HepG2 (cell line): ENCODE results near the gene TENM3. TPM values are rescaled to one million over a fixed set of nuclear protein-coding genes. Genes with fewer than 3 reads are reported as not detected.

Source experiments
- ATAC-seq: fragments of 200-7000 bp; cut with Tn5 transposase; 3 replicates; pipeline ENCODE4 v1.9.1; 2020; ENCODE audit warnings: mild to moderate bottlenecking, moderate library complexity
- BruUV-seq: library from RNA; stranded (reverse); fragments of 400-500 nt; replicated peaks from 2 replicates; lab custom pipeline; 2021; lab: Mats Ljungman, UMichigan
- CTCF ChIA-PET: fragments of 300-600 bp; formaldehyde crosslinking; extraction: SDS; loops from one replicate; lab custom pipeline; 2021; ENCODE audit warnings: low total read pairs, inconsistent platforms, low intra/inter-chr PET ratio; lab: Yijun Ruan, JAX
- POLR2A ChIA-PET: fragments of 350-600 bp; sonication (Branson Sonifier 250); formaldehyde crosslinking; loops from one replicate; lab custom pipeline; 2020; ENCODE audit warnings: antibody characterized with exemption, inconsistent platforms; lab: Yijun Ruan, JAX
- DNase-seq: peaks from one replicate; pipeline ENCODE4 v3.0.0-alpha.2; 2015; ENCODE audit warnings: low spot score
- FAIRE-seq: peaks from 3 replicates; lab custom pipeline; 2011; peaks lifted over from hg19 to GRCh38; lab: Jason Lieb, UNC
- H2AFZ ChIP-seq: one replicate; pipeline ENCODE4 v1.6.1; 2011; ENCODE audit warnings: low read length, inconsistent platforms
- H3K27ac ChIP-seq: fragments of 300-600 bp; 3 replicates; pipeline ENCODE4 v1.8.0; 2011; ENCODE audit warnings: mixed run types, mild to moderate bottlenecking, mixed read lengths, low read length, inconsistent platforms; ENCODE audit not compliant: insufficient read depth; ENCODE audit errors: extremely low read length
- H3K27me3 ChIP-seq, 2 experiments: fragments of 200-600 bp in 1 of 2; 2 replicates in 1 of 2; 3 replicates in 1 of 2; pipeline versions ENCODE4 v1.6.0 to v1.8.0; 2011; ENCODE audit warnings: low read length in 2 of 2, mild to moderate bottlenecking in 2 of 2, moderate library complexity in 2 of 2, inconsistent platforms in 1 of 2; ENCODE audit not compliant: insufficient read depth in 2 of 2, control insufficient read depth in 1 of 2
- H3K36me3 ChIP-seq, 2 experiments: fragments of 200-600 bp in 1 of 2; replicated peaks in 1 of 2; 2 replicates in 1 of 2; 3 replicates in 1 of 2; pipeline versions ENCODE4 v1.5.1 to v1.8.0; 2011; ENCODE audit warnings: low read length in 2 of 2, inconsistent platforms in 1 of 2; ENCODE audit not compliant: insufficient read depth in 2 of 2, control insufficient read depth in 1 of 2
- H3K4me1 ChIP-seq: 2 replicates; pipeline ENCODE4 v1.5.1; 2012; ENCODE audit warnings: low read length, inconsistent platforms; ENCODE audit not compliant: insufficient read depth
- H3K4me2 ChIP-seq: 2 replicates; pipeline ENCODE4 v1.6.0; 2011; ENCODE audit warnings: low read depth, low read length, inconsistent platforms
- H3K4me3 ChIP-seq, 3 experiments: fragments of 200-600 bp in 1 of 3; sonication (generic), shearing (Covaris generic) in 1 of 3; replicated peaks in 1 of 3; 2 replicates each; pipeline ENCODE4 v1.5.1; 2011 to 2016; ENCODE audit warnings: low read length in 3 of 3, inconsistent platforms in 2 of 3, low read depth in 2 of 3, mild to moderate bottlenecking in 2 of 3, control low read depth in 1 of 3, mixed read lengths in 1 of 3; ENCODE audit not compliant: insufficient read depth in 1 of 3
- H3K79me2 ChIP-seq: one replicate; pipeline ENCODE4 v1.6.1; 2011; ENCODE audit warnings: low read length, inconsistent platforms; ENCODE audit not compliant: insufficient read depth
- H3K9ac ChIP-seq: 2 replicates; pipeline ENCODE4 v1.6.0; 2011; ENCODE audit warnings: mild to moderate bottlenecking, low read depth, low read length, inconsistent platforms; ENCODE audit not compliant: insufficient read depth
- H3K9me3 ChIP-seq: 2 replicates; pipeline ENCODE4 v1.5.1; 2012; ENCODE audit warnings: mild to moderate bottlenecking, low read length
- H4K20me1 ChIP-seq: 2 replicates; pipeline ENCODE4 v1.6.0; 2011; ENCODE audit warnings: inconsistent platforms, mild to moderate bottlenecking, low read length, moderate library complexity; ENCODE audit not compliant: insufficient read depth
- CC2D1A ChIP-seq: sonication (generic); formaldehyde crosslinking; IDR thresholded peaks from 2 replicates; pipeline ENCODE4 v1.8.1; 2023; ENCODE audit warnings: mild to moderate bottlenecking, missing genetic modification reagents
- CREM ChIP-seq, 2 experiments: sonication (generic) in 1 of 2; formaldehyde crosslinking in 1 of 2; IDR thresholded peaks; 2 replicates each; pipeline versions ENCODE4 v1.4.0 to v1.6.1; 2016 to 2020; ENCODE audit warnings: antibody characterized with exemption in 1 of 2, mild to moderate bottlenecking in 1 of 2, missing genetic modification reagents in 1 of 2
- DNMT1 ChIP-seq: sonication (generic); formaldehyde crosslinking; IDR thresholded peaks from 2 replicates; pipeline ENCODE4 v1.5.1; 2020; ENCODE audit warnings: mild to moderate bottlenecking, missing genetic modification reagents
- FOXA3 ChIP-seq: IDR thresholded peaks from 2 replicates; pipeline ENCODE4 v1.6.1; 2016; ENCODE audit warnings: missing genetic modification reagents, missing compliant biosample characterization
- IRX3 ChIP-seq: sonication (generic); formaldehyde crosslinking; IDR thresholded peaks from 2 replicates; pipeline ENCODE4 v1.8.1; 2023; ENCODE audit warnings: mild to moderate bottlenecking, low read depth, missing genetic modification reagents, borderline replicate concordance
- LCORL ChIP-seq, 2 experiments: fragments of 450-650 bp in 1 of 2; sonication (generic) in 1 of 2; formaldehyde crosslinking in 1 of 2; IDR thresholded peaks; 2 replicates each; pipeline versions ENCODE4 v1.5.0 to v1.6.1; 2017 to 2020; ENCODE audit warnings: antibody characterized with exemption in 1 of 2, missing genetic modification reagents in 1 of 2
- MNT ChIP-seq: fragments of 450-650 bp; IDR thresholded peaks from 2 replicates; pipeline ENCODE4 v1.6.1; 2016
- MYC ChIP-seq: sonication (generic); formaldehyde crosslinking; IDR thresholded peaks from 2 replicates; pipeline ENCODE4 v1.9.0; 2021; ENCODE audit warnings: missing genetic modification reagents, borderline replicate concordance
- NFRKB ChIP-seq: fragments of 450-650 bp; IDR thresholded peaks from 2 replicates; pipeline ENCODE4 v1.6.1; 2017
- RBM22 ChIP-seq: fragments of 200-400 bp; formaldehyde crosslinking; optimal IDR thresholded peaks from 2 replicates; pipeline ENCODE3; 2017; ENCODE audit warnings: mild to moderate bottlenecking, low read length, moderate library complexity
- SP2 ChIP-seq: sonication (generic); formaldehyde crosslinking; IDR thresholded peaks from 2 replicates; pipeline ENCODE4 v1.5.1; 2020; ENCODE audit warnings: mild to moderate bottlenecking, missing genetic modification reagents
- ZNF143 ChIP-seq: sonication (generic); formaldehyde crosslinking; IDR thresholded peaks from 2 replicates; pipeline ENCODE4 v1.4.0; 2020; ENCODE audit warnings: missing genetic modification reagents
- ZNF207 ChIP-seq: fragments of 450-650 bp; IDR thresholded peaks from 2 replicates; pipeline ENCODE4 v1.6.1; 2016; ENCODE audit warnings: antibody characterized with exemption, borderline replicate concordance
- ZNF230 ChIP-seq: sonication (generic); formaldehyde crosslinking; IDR thresholded peaks from 2 replicates; pipeline ENCODE4 v1.4.0; 2020; ENCODE audit warnings: mild to moderate bottlenecking, missing genetic modification reagents
- ZNF619 ChIP-seq: sonication (generic); formaldehyde crosslinking; IDR thresholded peaks from 2 replicates; pipeline ENCODE4 v1.4.0; 2020; ENCODE audit warnings: mild to moderate bottlenecking, missing genetic modification reagents
- ZNF746 ChIP-seq: sonication (generic); formaldehyde crosslinking; IDR thresholded peaks from 2 replicates; pipeline ENCODE4 v1.8.0; 2022; ENCODE audit warnings: mild to moderate bottlenecking, missing genetic modification reagents
- WGBS: methylation state at CpG from one replicate; pipeline ENCODE4 v1.1.6; 2017; ENCODE audit warnings: low lambda C conversion rate; 5-methylcytosine and 5-hydroxymethylcytosine counted together
- in situ Hi-C: cut with HindIII; loops from 2 replicates; pipeline ENCODE4 v1.10.0; 2017; ENCODE audit warnings: low pct_unique_long_range_greater_than_20kb; ENCODE audit not compliant: extremely low pct_ligation_motif_present
- intact Hi-C: fragments of 100-400 bp; cut with micrococcal nuclease; formaldehyde crosslinking; loops from one replicate; pipeline ENCODE4 v1.10.0; 2022; ENCODE audit not compliant: unreplicated experiment
- polyA plus RNA-seq, 8 experiments: library from polyadenylated mRNA; depleted of rRNA in 3 of 8; stranded (reverse) in 7 of 8; unstranded in 1 of 8; fragments of >200 nt; fragmentation: Illumina TruSeq in 4 of 8; extraction: Trizol in 4 of 8; gene quantifications; 2 replicates each; pipeline versions ENCODE4 v1.2.1 to v1.2.3, GENCODE V29; 2011 to 2016; ENCODE audit warnings: low read depth in 4 of 8, missing spikeins in 1 of 8, mixed read lengths in 1 of 8; ENCODE audit not compliant: insufficient read depth in 1 of 8
- total RNA-seq, 5 experiments: library from RNA; depleted of rRNA; stranded (reverse); fragments of >200 nt; fragmentation: Illumina TruSeq; extraction: Trizol; gene quantifications; 2 replicates each; pipeline ENCODE4 v1.2.3, GENCODE V29; 2016; ENCODE audit warnings: low read depth in 1 of 5

The TENM3 gene
- total and polyA plus RNA-seq, 2 of the 13 experiments (the other 11 are each of a cell fraction or from before 2014, with no cell fraction given), result 0.04 TPM; not detected in 1

GRCh38 chr4:182818926-182819730 is 575.9 kb downstream of the TENM3 start:
- intact Hi-C loops (no loop called here), in situ Hi-C loops (loop anchor here (25.0 kb wide), 1 partner anchor 1257 kb away; no protein-coding TSS in a partner anchor)
- no TSS peak for BruUV-seq
- Histone ChIP-seq H3K9ac (no peak overlapping the region), H3K4me1 (no peaks in the 10 kb centered on the region), H3K4me3 (no peak overlapping the region), H2AFZ (no peak overlapping the region), H3K4me2 (no peak overlapping the region), H4K20me1 (no peaks in the 10 kb centered on the region), H3K9me3 (no peaks in the 10 kb centered on the region), H3K79me2 (no peaks in the 10 kb centered on the region), H3K27ac (no peak overlapping the region), H3K27me3 (peaks cover 0 to 2% of the 10 kb centered on the region in 2 experiments; a peak in 2 of 5 replicates), H3K36me3 (no peaks in the 10 kb centered on the region)
- WGBS, result 27% methylated on average over 5 of the region's 22 CpGs
- ChIA-PET POLR2A (no interaction called here), CTCF (no interaction called here)
- DNase-seq, result no peak
- ATAC-seq, result peak; percentile 35; the same call in 2 of the 3 replicates
- FAIRE-seq, result no peak
- TF ChIP-seq CC2D1A (CRISPR knock-in tag) (no peak), RBM22 (no peak), NFRKB (no peak), ZNF143 (CRISPR knock-in tag) (no peak), ZNF230 (CRISPR knock-in tag) (no peak), ZNF746 (CRISPR knock-in tag) (no peak), ZNF619 (CRISPR knock-in tag) (no peak), MNT (no peak), SP2 (CRISPR knock-in tag) (no peak), CREM (IDR thresholded peaks at IDR 0.05) (no peak), CREM (CRISPR knock-in tag; IDR thresholded peaks at IDR 0.05) (no peak), ZNF207 (no peak), DNMT1 (CRISPR knock-in tag) (no peak), FOXA3 (no peak), MYC (no peak), IRX3 (CRISPR knock-in tag) (no peak), LCORL (IDR thresholded peaks at IDR 0.05) (no peak), LCORL (CRISPR knock-in tag; IDR thresholded peaks at IDR 0.05) (no peak)
